Common myeloid progenitor, CD34-positive (primary cell): Measurements from ENCODE around the gene TRERF1.
"Not testable (repeated sequence)": the region's sequence is repeated elsewhere in the genome, so short reads cannot be mapped to it uniquely, and the experiment has no call there.

Experiments used
- CTCF ChIA-PET: fragments of 350-600 bp; sonication (Branson Sonifier 250); formaldehyde crosslinking; loops from one replicate; lab custom pipeline; 2021; ENCODE audit warnings: antibody characterized with exemption; lab: Charles Lee
- POLR2A ChIA-PET: fragments of 350-600 bp; sonication (Branson Sonifier 250); formaldehyde crosslinking; loops from one replicate; lab custom pipeline; 2021; ENCODE audit warnings: antibody characterized with exemption; lab: Charles Lee
- DNase-seq, 3 donors: peaks; one replicate each; pipeline versions ENCODE4 v3.0.0 to v3.0.0-alpha.2; 2013
- H3K27ac ChIP-seq, 2 experiments: 1 replicate in 1 of 2; 2 replicates in 1 of 2; pipeline ENCODE4 v1.7.0; 2013; ENCODE audit warnings: inconsistent platforms in 2 of 2, low read length in 2 of 2, mild to moderate bottlenecking in 2 of 2, low read depth in 1 of 2, moderate library complexity in 1 of 2; ENCODE audit not compliant: severe bottlenecking in 2 of 2, insufficient read depth in 1 of 2, poor library complexity in 1 of 2
- H3K27me3 ChIP-seq, 5 experiments: replicated peaks in 2 of 5; 1 replicate in 3 of 5; 2 replicates in 2 of 5; pipeline versions ENCODE4 v1.6.1 to v1.7.0; 2013; ENCODE audit warnings: low read length in 4 of 5, mild to moderate bottlenecking in 2 of 5, moderate library complexity in 2 of 5, inconsistent platforms in 1 of 5; ENCODE audit not compliant: insufficient read depth in 5 of 5, control insufficient read depth in 4 of 5
- H3K36me3 ChIP-seq, 4 experiments: 1 replicate in 2 of 4; 2 replicates in 2 of 4; pipeline versions ENCODE4 v1.6.1 to v1.7.0; 2013; ENCODE audit warnings: low read length in 3 of 4, control low read depth in 1 of 4, mild to moderate bottlenecking in 1 of 4; ENCODE audit not compliant: control insufficient read depth in 4 of 4, insufficient read depth in 4 of 4
- H3K4me1 ChIP-seq, 4 experiments: 1 replicate in 3 of 4; 2 replicates in 1 of 4; pipeline versions ENCODE4 v1.6.1 to v1.7.1; 2013; ENCODE audit warnings: low read length in 3 of 4, mild to moderate bottlenecking in 3 of 4, control low read depth in 1 of 4, inconsistent platforms in 1 of 4, moderate library complexity in 1 of 4; ENCODE audit not compliant: control insufficient read depth in 4 of 4, insufficient read depth in 4 of 4; ENCODE audit errors: control extremely low read depth in 1 of 4
- H3K4me3 ChIP-seq, 7 experiments: 1 replicate in 4 of 7; 2 replicates in 3 of 7; pipeline versions ENCODE4 v1.5.1 to v1.7.0; 2013; ENCODE audit warnings: mild to moderate bottlenecking in 7 of 7, low read length in 6 of 7, moderate library complexity in 6 of 7, inconsistent platforms in 2 of 7, low read depth in 2 of 7, control low read depth in 1 of 7; ENCODE audit not compliant: insufficient read depth in 4 of 7, control insufficient read depth in 1 of 7; ENCODE audit errors: extremely low read depth in 1 of 7
- H3K9me3 ChIP-seq, 5 experiments: 1 replicate in 4 of 5; 2 replicates in 1 of 5; pipeline versions ENCODE4 v1.6.1 to v1.7.1; 2013; ENCODE audit warnings: low read length in 4 of 5, mild to moderate bottlenecking in 2 of 5, inconsistent platforms in 1 of 5, low read depth in 1 of 5, moderate library complexity in 1 of 5; ENCODE audit not compliant: control insufficient read depth in 4 of 5, insufficient read depth in 2 of 5; ENCODE audit errors: control extremely low read depth in 1 of 5
- WGBS: methylation state at CpG from one replicate; pipeline ENCODE4 v1.1.5; 2013; ENCODE audit not compliant: insufficient coverage; 5-methylcytosine and 5-hydroxymethylcytosine counted together

Gene TRERF1

DNA sequence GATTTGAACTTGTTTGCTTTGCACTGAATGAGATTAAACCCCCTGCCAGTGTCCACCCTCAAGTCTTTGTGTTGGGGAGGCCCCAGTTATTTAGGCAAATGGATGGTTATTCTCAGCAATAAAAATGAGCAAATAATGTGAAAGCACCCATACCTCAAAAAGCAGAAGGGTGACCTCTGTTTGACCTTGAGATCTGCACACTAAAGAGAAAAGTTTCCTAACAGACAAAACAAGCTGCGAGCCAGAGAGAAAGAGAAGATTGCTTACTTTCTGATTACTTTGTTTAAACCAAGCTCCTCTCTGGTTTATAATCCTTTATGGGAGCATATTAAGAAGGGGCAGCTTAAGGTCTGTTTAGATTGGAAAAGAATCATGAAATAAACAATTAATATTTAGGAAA is 30.4 kb upstream of the TRERF1 start:
- WGBS, result no CpG with 5 or more reads among the region's 1 CpG
- POLR2A ChIA-PET, result no interaction called here

DNA sequence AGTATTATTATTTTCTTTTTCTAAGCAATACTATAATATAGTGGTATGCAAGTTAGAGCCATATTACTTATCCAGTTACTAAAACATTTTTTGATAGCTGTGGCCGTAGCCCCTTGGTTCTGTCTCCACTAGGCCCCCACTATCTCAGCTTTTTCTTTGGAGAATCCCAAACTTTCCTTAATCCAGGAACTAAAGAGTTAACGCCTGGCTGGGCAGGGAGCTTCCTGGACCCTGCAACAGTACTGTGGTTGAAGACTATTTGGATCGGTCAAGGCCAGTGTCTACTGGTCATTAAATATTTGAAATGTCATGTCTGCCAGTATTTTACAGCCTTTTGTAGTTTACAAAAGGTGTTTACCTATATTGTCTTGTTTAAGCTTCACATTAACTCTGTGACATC is 20.0 kb upstream of the TRERF1 start:
- CTCF ChIA-PET, result no interaction called here
- H3K9me3 ChIP-seq, result peaks cover 0 to 11% (median 4%) of the 10 kb centered on the region in 5 experiments

More for the DNA sequence above, 30.4 kb upstream of the TRERF1 start:
- no peaks in the 10 kb centered on the region for H3K27me3 ChIP-seq
- no peak overlapping the region for H3K4me3 ChIP-seq
- H3K9me3 ChIP-seq, result no peaks in the 10 kb centered on the region
- no peaks in the 10 kb centered on the region for H3K4me1 ChIP-seq
- no peaks in the 10 kb centered on the region for H3K36me3 ChIP-seq
- CTCF ChIA-PET, result no interaction called here
- H3K27ac ChIP-seq, result no peak overlapping the region
- no peak for DNase-seq

DNA sequence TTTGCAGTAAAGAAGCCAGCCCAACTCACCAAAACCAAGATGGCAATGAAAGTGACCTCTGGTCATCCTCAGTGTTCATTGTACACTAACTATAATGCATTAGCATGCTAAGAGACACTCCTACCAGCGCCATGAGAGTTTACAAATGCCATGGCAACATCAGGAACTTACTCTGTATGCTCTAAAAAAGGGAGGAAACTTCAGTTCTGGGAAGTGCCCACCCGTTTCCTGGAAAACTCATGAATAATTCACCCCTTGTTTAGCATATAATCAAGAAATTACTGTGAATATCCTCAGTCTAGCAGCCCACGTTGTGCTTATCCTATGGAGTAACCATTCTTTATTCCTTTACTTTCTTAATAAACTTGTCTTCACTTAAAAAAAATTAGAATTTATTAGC is 19.4 kb upstream of the TRERF1 start:
- Histone ChIP-seq H3K9me3 (peaks cover 0 to 11% (median 4%) of the 10 kb centered on the region in 5 experiments), H3K4me3 (no peak overlapping the region), H3K4me1 (no peaks in the 10 kb centered on the region), H3K27me3 (no peaks in the 10 kb centered on the region), H3K27ac (no peak overlapping the region), H3K36me3 (no peaks in the 10 kb centered on the region)
- no peak for DNase-seq
- ChIA-PET CTCF (no interaction called here), POLR2A (no interaction called here)
- 89% methylated on average over 1 of the region's 3 CpGs for whole genome bisulfite sequencing

More for the DNA sequence above, 20.0 kb upstream of the TRERF1 start:
- Histone ChIP-seq H3K36me3 (no peaks in the 10 kb centered on the region), H3K27ac (no peak overlapping the region), H3K4me3 (no peak overlapping the region), H3K4me1 (no peaks in the 10 kb centered on the region), H3K27me3 (no peaks in the 10 kb centered on the region)
- POLR2A ChIA-PET, result no interaction called here
- WGBS, result 88% methylated on average over 3 of the region's 3 CpGs
- no peak for DNase-seq

DNA sequence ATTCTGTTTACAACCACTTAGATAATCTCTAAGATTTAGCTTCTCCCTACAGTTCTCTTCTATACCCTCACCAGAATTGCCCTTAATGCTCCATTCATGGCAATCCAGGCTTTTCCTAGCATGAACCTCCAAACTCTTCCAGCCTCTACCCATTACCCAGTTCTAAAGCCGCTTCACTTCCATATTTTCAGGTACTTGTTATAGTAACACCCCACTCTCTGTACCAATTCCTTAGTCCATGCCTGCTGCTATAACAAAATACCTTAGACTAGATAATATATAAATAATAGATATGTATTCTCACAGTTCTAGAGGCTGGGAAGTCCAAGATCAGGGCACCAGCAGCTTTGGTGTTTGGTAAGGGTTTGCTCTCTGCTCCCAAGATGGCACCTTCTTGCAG is 16.5 kb upstream of the TRERF1 start:
- WGBS, result no CpG with 5 or more reads among the region's 1 CpG
- Histone ChIP-seq H3K27ac (no peak overlapping the region), H3K9me3 (peaks cover 0 to 11% (median 4%) of the 10 kb centered on the region in 5 experiments), H3K27me3 (no peaks in the 10 kb centered on the region), H3K4me1 (no peaks in the 10 kb centered on the region), H3K4me3 (no peak overlapping the region), H3K36me3 (no peaks in the 10 kb centered on the region)
- ChIA-PET POLR2A (no interaction called here), CTCF (no interaction called here)
- DNase-seq, result no peak

DNA sequence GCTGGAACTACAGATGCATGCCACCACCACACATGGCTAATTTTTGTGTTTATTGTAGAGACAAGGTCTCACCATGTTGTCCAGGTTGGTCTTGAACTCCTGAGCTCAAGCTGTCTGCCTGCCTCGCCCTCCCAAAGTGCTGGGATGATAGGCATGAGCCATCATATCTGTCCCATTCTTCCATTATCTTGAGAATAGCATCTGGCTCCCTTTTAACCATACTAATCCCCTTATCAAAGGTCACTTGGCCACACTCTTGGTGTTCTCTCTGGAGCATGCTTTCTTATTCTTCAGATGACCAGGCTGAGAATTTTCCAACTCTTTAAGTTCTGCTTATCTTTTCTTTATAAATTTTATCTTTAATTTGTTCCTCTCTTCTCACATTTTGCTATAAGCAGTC is 15.9 kb upstream of the TRERF1 start:
- Histone ChIP-seq H3K36me3 (no peaks in the 10 kb centered on the region), H3K4me1 (no peaks in the 10 kb centered on the region), H3K9me3 (peaks cover 0 to 11% (median 4%) of the 10 kb centered on the region in 5 experiments), H3K27me3 (no peaks in the 10 kb centered on the region), H3K27ac (no peak overlapping the region), H3K4me3 (no peak overlapping the region)
- WGBS, result 100% methylated on average over 1 of the region's 1 CpG
- CTCF ChIA-PET, result no interaction called here
- POLR2A ChIA-PET, result interaction anchor here (0.6 kb wide), 1 partner anchor 42 kb away, joined by 4 read pairs; no protein-coding TSS in a partner anchor
- no peak for DNase-seq

DNA sequence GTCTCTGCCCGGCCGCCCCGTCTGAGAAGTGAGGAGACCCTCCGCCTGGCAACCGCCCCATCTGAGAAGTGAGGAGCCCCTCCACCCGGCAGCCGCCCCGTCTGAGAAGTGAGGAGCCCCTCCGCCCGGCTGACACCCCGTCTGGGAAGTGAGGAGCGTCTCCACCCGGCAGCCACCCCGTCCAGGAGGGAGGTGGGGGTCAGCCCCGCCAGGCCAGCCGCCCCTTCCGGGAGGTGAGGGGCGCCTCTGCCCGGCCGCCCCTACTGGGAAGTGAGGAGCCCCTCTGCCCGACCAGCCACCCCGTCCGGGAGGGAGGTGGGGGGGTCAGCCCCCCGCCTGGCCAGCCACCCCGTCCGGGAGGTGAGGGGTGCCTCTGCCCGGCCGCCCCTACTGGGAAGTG is 14.7 kb upstream of the TRERF1 start:
- H3K27ac ChIP-seq, CTCF ChIA-PET, H3K4me1 ChIP-seq, H3K4me3 ChIP-seq, H3K36me3 ChIP-seq, H3K27me3 ChIP-seq, DNase-seq, POLR2A ChIA-PET: not testable (repeated sequence)
- WGBS, result 96% methylated on average over 7 of the region's 28 CpGs
- H3K9me3 ChIP-seq, result peaks cover 0 to 11% (median 4%) of the 10 kb centered on the region in 5 experiments

DNA sequence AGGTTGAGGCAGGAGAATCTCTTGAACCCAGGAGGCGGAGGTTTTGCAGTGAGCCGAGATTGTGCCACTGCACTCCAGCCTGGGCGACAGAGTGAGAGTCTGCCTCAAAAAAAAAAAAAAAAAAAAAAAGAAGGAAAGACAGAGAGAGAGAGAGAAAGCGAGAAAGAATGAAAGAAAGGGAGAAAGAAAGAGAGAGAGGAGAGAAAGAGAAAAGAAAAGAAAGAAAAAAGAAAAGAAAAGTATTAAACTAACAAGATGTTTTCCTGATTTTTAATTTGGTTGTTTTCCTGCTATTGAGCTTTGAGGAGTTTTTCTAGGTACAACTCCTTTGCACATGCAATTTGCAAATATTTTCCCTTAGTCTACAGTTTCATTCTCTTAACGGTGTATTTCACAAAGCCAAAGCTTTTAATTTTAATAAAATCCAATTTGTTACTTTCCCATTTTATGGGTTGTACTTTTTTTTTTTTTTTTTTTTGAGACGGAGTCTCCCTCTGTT is 10.8 kb upstream of the TRERF1 start:
- Histone ChIP-seq H3K27ac (no peak overlapping the region), H3K4me1 (no peaks in the 10 kb centered on the region), H3K36me3 (no peaks in the 10 kb centered on the region), H3K9me3 (peaks cover 0 to 4% (median 0%) of the 10 kb centered on the region in 5 experiments), H3K27me3 (no peaks in the 10 kb centered on the region), H3K4me3 (no peak overlapping the region)
- POLR2A ChIA-PET, result no interaction called here
- DNase-seq, result no peak
- WGBS, result no CpG with 5 or more reads among the region's 6 CpGs
- CTCF ChIA-PET, result interaction anchor here (0.6 kb wide), 1 partner anchor 171 kb away, joined by 4 read pairs; no protein-coding TSS in a partner anchor
